HG03039 (cell line): ENCODE data around the gene STARD5.
A peak's percentile ranks its signal among the peaks of the same experiment; 100 is the strongest.
"Not testable (repeated sequence)": the region's sequence is repeated elsewhere in the genome, so short reads cannot be mapped to it uniquely, and the experiment has no call there.

Source experiments
- ATAC-seq: cut with Tn5 transposase; IDR thresholded peaks from one replicate; pipeline ENCODE4 v1.9.1; 2021; ENCODE audit warnings: mild to moderate bottlenecking, moderate library complexity; ENCODE audit not compliant: unreplicated experiment

The STARD5 gene

GRCh38 chr15:81323944-81324881, at the start of gene STARD5:
Gene STARD5, minus strand, starts transcription at chr15:81324141. Its CDS starts 42 bp downstream, at chr15:81324099.
- ATAC-seq: peak; percentile 99

GRCh38 chr15:81373176-81373575, 49.2 kb upstream of the STARD5 start:
- ATAC-seq: no peak

GRCh38 chr15:81372575-81372974, 48.6 kb upstream of the STARD5 start:
- no peak for ATAC-seq

GRCh38 chr15:81363718-81364500, 40.0 kb upstream of the STARD5 start:
- ATAC-seq: no peak

GRCh38 chr15:81363276-81363675, 39.3 kb upstream of the STARD5 start:
- no peak for ATAC-seq

- ATAC-seq: no peak
These were observed 38.8 kb upstream of the STARD5 start for GRCh38 chr15:81362790-81363189.

- no peak for ATAC-seq
These were observed 38.0 kb upstream of the STARD5 start for GRCh38 chr15:81361891-81362290.

GRCh38 chr15:81360491-81360890, 36.5 kb upstream of the STARD5 start:
- no peak for ATAC-seq

- ATAC-seq: no peak
These were observed 34.3 kb upstream of the STARD5 start for GRCh38 chr15:81358248-81358647.

- ATAC-seq: no peak
These were observed 33.3 kb upstream of the STARD5 start for GRCh38 chr15:81357180-81357686.

- no peak for ATAC-seq
These were observed 32.3 kb upstream of the STARD5 start for GRCh38 chr15:81356252-81356651.

GRCh38 chr15:81351651-81352050, 27.7 kb upstream of the STARD5 start:
- no peak for ATAC-seq

GRCh38 chr15:81349271-81349670, 25.3 kb upstream of the STARD5 start:
- ATAC-seq: no peak

- not testable (repeated sequence) for ATAC-seq
These were observed 24.8 kb upstream of the STARD5 start for GRCh38 chr15:81348691-81349090.

- ATAC-seq: no peak
These were observed 24.0 kb upstream of the STARD5 start for GRCh38 chr15:81347910-81348309.

GRCh38 chr15:81346611-81347010, 22.7 kb upstream of the STARD5 start:
- ATAC-seq: no peak

- ATAC-seq: no peak
These were observed 19.4 kb upstream of the STARD5 start for GRCh38 chr15:81343371-81343770.

- ATAC-seq: no peak
These were observed 17.4 kb upstream of the STARD5 start for GRCh38 chr15:81341351-81341750.

- ATAC-seq: no peak
These were observed 15.9 kb upstream of the STARD5 start for GRCh38 chr15:81339851-81340250.

- ATAC-seq: no peak
These were observed 15.4 kb upstream of the STARD5 start for GRCh38 chr15:81339321-81339720.

- ATAC-seq: no peak
These were observed 14.4 kb upstream of the STARD5 start for GRCh38 chr15:81338170-81339007.
